Stomach (tissue), 9 donors: Measurements from ENCODE around the gene DOCK9. TPM values are rescaled to one million over a fixed set of nuclear protein-coding genes. Genes with fewer than 3 reads are reported as not detected.

Experiments
- DNase-seq, 2 donors: peaks; one replicate each; pipeline versions ENCODE4 v3.0.0 to v3.0.0-alpha.2; 2013 to 2019
- H3K27ac ChIP-seq, 5 donors: fragments of 200-600 bp in 4 of 5; sonication (generic) in 4 of 5; one replicate each; pipeline ENCODE4 v1.5.1; 2013 to 2019; ENCODE audit warnings: mild to moderate bottlenecking in 1 of 5, moderate library complexity in 1 of 5
- H3K27me3 ChIP-seq, 3 donors: fragments of 200-600 bp; sonication (generic); one replicate each; pipeline ENCODE4 v1.5.1; 2017 to 2019; ENCODE audit warnings: mixed run types in 1 of 3
- H3K36me3 ChIP-seq, 4 donors: fragments of 200-600 bp; sonication (generic); 1 replicate in 3 of 4; 2 replicates in 1 of 4; pipeline ENCODE4 v1.5.1; 2016 to 2019
- H3K4me1 ChIP-seq, 4 donors: fragments of 200-600 bp; sonication (generic); one replicate each; pipeline ENCODE4 v1.5.1; 2016 to 2019
- H3K4me3 ChIP-seq, 4 donors: fragments of 200-600 bp; sonication (generic) in 3 of 4; one replicate each; pipeline ENCODE4 v1.5.1; 2016 to 2019; ENCODE audit warnings: mild to moderate bottlenecking in 1 of 4
- H3K9me3 ChIP-seq, 4 donors: fragments of 200-600 bp; sonication (generic); one replicate each; pipeline ENCODE4 v1.5.1; 2016 to 2019
- EP300 ChIP-seq: sonication (generic); formaldehyde crosslinking; IDR thresholded peaks from one replicate; pipeline ENCODE4 v1.6.1; 2017; ENCODE audit warnings: antibody characterized with exemption
- POLR2A ChIP-seq, 4 donors: fragments of 450-650 bp; IDR thresholded peaks; one replicate each; pipeline ENCODE4 v1.6.1; 2016; ENCODE audit warnings: antibody characterized with exemption in 4 of 4, control low read depth in 2 of 4, mild to moderate bottlenecking in 1 of 4, moderate library complexity in 1 of 4
- POLR2AphosphoS5 ChIP-seq, 3 donors: sonication (generic); formaldehyde crosslinking; IDR thresholded peaks; one replicate each; pipeline ENCODE4 v1.6.1; 2016; ENCODE audit warnings: antibody characterized with exemption in 3 of 3
- WGBS, 5 donors: extraction: QIAGEN DNeasy Blood & Tissue Kit in 3 of 5; methylation state at CpG; one replicate each; pipeline versions ENCODE4 v1.1.5 to v1.1.7; 2013 to 2018; 5-methylcytosine and 5-hydroxymethylcytosine counted together
- intact Hi-C: fragments of 100-400 bp; cut with DNase I; formaldehyde crosslinking; loops from one replicate; pipeline ENCODE4 v1.15.1; 2023; ENCODE audit warnings: low total_unique reads
- polyA plus RNA-seq, 3 donors: library from polyadenylated mRNA; stranded (reverse); fragments of 200-250 nt; gene quantifications; one replicate each; pipeline ENCODE4 v1.2.3, GENCODE V29; 2013
- total RNA-seq, 5 donors: library from RNA; depleted of rRNA; stranded (reverse); fragments of >200 nt; gene quantifications; one replicate each; pipeline versions ENCODE4 v1.1.0 to v1.2.3, GENCODE V29; 2014 to 2016
- TF ChIP-seq, protein P1 (sequence below), 7 experiments: fragments of 450-650 bp in 4 of 7; fragments of 200-600 bp in 3 of 7; sonication (generic) in 3 of 7; IDR thresholded peaks; one replicate each; pipeline ENCODE4 v1.5.1; 2016 to 2019; ENCODE audit warnings: antibody characterized with exemption in 7 of 7, control low read depth in 2 of 7, mild to moderate bottlenecking in 1 of 7
- donor health status: healthy with polysubstance abuse.
- donor health status: Bipolar disorder and iron deficiency.
- donor health status: healthy.

Gene DOCK9
- total and polyA plus RNA-seq, 8 donors, result 8.7 to 97.9 (median 49.2) TPM

DNA sequence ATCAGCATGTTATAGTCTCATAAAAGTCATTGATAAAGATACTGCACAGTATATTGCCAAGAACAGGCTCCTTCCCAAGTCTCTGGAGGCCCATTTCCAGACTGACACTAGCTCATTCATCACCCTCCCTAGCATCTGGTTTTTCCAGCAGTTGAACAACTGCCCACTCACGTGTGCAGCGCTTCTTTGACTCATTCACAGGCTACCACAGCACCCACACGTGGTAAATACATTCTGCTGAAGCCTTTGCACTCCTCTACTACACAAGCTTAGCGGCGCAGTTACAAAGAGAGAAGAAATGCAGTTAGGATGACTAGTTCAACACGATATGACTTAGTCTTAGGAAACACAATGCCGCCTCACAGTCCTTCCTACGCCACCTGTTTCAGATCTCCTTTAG is 87.7 kb downstream of the DOCK9 start:
- DNase-seq, result peak in 1 of 2 donors; percentile 57
- H3K4me3 ChIP-seq, result no peak overlapping the region
- WGBS, 5 donors, result 75 to 82% (median 76%) methylated on average over 8 of the region's 8 CpGs

DNA sequence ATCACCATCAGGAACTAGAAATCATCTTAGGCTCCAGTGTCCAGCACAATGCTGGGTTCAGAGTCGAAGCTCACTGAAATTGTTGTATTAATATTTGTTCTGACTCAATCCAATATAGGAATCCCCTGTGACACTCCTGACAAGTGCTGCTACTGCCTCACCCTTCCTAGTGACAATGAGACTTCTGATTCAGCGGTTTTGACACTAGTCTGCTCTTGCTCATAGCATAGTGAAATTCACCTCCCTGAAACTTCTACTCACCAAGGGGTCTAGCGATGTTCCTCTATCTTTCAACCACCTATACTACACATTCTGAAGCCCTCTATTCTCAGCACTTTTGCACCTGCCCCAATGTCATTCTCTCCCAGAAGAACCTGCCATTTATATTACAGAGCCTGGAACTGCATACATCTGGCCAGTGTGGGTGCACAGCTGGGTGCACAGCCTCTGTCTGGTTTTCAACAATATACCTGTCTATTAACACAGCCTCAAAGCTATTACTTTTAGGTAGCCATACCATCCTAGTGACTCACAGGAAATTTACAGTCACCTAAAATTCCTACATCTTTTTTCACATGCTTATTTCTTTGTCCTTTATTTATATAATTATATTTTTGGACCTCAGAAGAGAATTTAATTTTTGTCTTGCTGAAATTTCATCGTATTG is 88.3 kb downstream of the DOCK9 start:
- Histone ChIP-seq H3K9me3 (no peaks in the 10 kb centered on the region), H3K27me3 (no peaks in the 10 kb centered on the region), H3K4me1 (no peaks in the 10 kb centered on the region), H3K36me3 (peaks cover 4 to 57% (median 49%) of the 10 kb centered on the region in 4 donors), H3K4me3 (no peak overlapping the region), H3K27ac (no peak overlapping the region)
- DNase-seq, result no peak
- intact Hi-C loops, result no loop called here
- WGBS, 5 donors, result 79 to 91% (median 87%) methylated on average over 4 of the region's 4 CpGs
- no peak for TF ChIP-seq POLR2A (IDR thresholded peaks at IDR 0.05)
- TF ChIP-seq POLR2AphosphoS5 (IDR thresholded peaks at IDR 0.05), result no peak
- TF ChIP-seq EP300, result no peak
- TF ChIP-seq, protein P1, sequence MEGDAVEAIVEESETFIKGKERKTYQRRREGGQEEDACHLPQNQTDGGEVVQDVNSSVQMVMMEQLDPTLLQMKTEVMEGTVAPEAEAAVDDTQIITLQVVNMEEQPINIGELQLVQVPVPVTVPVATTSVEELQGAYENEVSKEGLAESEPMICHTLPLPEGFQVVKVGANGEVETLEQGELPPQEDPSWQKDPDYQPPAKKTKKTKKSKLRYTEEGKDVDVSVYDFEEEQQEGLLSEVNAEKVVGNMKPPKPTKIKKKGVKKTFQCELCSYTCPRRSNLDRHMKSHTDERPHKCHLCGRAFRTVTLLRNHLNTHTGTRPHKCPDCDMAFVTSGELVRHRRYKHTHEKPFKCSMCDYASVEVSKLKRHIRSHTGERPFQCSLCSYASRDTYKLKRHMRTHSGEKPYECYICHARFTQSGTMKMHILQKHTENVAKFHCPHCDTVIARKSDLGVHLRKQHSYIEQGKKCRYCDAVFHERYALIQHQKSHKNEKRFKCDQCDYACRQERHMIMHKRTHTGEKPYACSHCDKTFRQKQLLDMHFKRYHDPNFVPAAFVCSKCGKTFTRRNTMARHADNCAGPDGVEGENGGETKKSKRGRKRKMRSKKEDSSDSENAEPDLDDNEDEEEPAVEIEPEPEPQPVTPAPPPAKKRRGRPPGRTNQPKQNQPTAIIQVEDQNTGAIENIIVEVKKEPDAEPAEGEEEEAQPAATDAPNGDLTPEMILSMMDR (IDR thresholded peaks at IDR 0.05), result no peak

More for the DNA sequence above, 87.7 kb downstream of the DOCK9 start:
- Histone ChIP-seq H3K4me1 (no peaks in the 10 kb centered on the region), H3K36me3 (peaks cover 4 to 51% (median 42%) of the 10 kb centered on the region in 4 donors), H3K9me3 (no peaks in the 10 kb centered on the region), H3K27me3 (no peaks in the 10 kb centered on the region), H3K27ac (no peak overlapping the region)
- TF ChIP-seq POLR2AphosphoS5 (IDR thresholded peaks at IDR 0.05) (no peak), EP300 (no peak), POLR2A (IDR thresholded peaks at IDR 0.05) (no peak)
- TF ChIP-seq, protein P1 (IDR thresholded peaks at IDR 0.05), result no peak
- intact Hi-C loops, result no loop called here

GRCh38 chr13:98888890-98889279 is 89.0 kb downstream of the DOCK9 start:
- DNase-seq, result no peak
- no peaks in the 10 kb centered on the region for H3K9me3 ChIP-seq
- no peak overlapping the region for H3K4me3 ChIP-seq
- no peaks in the 10 kb centered on the region for H3K27me3 ChIP-seq
- TF ChIP-seq POLR2AphosphoS5 (IDR thresholded peaks at IDR 0.05) (no peak), EP300 (no peak), POLR2A (IDR thresholded peaks at IDR 0.05) (no peak)
- TF ChIP-seq, protein P1 (IDR thresholded peaks at IDR 0.05), result no peak
- WGBS, 5 donors, result 50 to 72% (median 58%) methylated on average over 3 of the region's 3 CpGs
- H3K36me3 ChIP-seq, result peaks cover 4 to 64% (median 55%) of the 10 kb centered on the region in 4 donors
- no peaks in the 10 kb centered on the region for H3K4me1 ChIP-seq
- H3K27ac ChIP-seq, result no peak overlapping the region
- intact Hi-C loops, result no loop called here

DNA sequence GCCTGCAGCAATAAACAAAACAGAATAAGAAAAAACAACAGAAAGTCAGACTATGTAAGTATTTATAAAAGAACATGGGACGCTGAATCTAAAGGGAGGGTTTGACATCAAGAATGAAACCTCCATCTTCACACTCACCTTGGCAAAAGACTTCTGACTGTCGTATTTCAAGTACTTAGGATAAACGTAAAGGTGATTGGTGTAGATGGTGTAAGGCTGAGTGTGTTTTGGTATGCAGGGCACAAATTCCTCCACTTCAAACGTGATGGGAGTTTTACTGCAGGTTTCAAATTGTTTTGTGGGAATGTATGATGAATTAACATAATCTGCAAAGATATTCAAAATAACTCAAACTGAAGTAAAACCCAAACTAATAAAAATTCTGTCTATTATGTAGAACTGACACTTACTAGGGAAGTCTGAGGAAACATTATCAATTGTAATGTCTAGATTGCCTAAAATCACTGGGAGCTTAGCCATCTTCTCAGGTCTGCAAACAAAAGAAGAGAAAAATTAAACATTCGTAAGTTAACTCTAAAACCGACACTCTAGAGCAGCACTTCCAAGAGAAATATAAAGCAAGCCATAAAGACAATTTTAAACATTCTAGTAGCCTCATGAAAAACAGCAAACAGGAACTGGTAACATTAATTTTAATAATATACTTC is 89.5 kb downstream of the DOCK9 start:
- TF ChIP-seq POLR2AphosphoS5 (IDR thresholded peaks at IDR 0.05) (no peak), EP300 (no peak), POLR2A (IDR thresholded peaks at IDR 0.05) (no peak)
- TF ChIP-seq, protein P1 (IDR thresholded peaks at IDR 0.05), result no peak
- Histone ChIP-seq H3K27ac (no peak overlapping the region), H3K9me3 (no peaks in the 10 kb centered on the region), H3K4me1 (no peaks in the 10 kb centered on the region), H3K27me3 (no peaks in the 10 kb centered on the region), H3K36me3 (peaks cover 4 to 67% (median 58%) of the 10 kb centered on the region in 4 donors), H3K4me3 (no peak overlapping the region)
- DNase-seq, result no peak
- intact Hi-C loops, result no loop called here
- 78 to 89% (median 83%) methylated on average over 6 of the region's 6 CpGs for WGBS, 5 donors
